B cell (primary cell): ENCODE measurements around the gene LIPN. TPM values are rescaled to one million over a fixed set of nuclear protein-coding genes. Genes with fewer than 3 reads are reported as not detected.

Experiments used
- ATAC-seq: fragments of 200-7000 bp; cut with Tn5 transposase; one replicate; pipeline ENCODE4 v1.10.0; 2021; ENCODE audit warnings: low read depth, mild to moderate bottlenecking, moderate number of reproducible peaks, moderate library complexity
- CTCF ChIA-PET: fragments of 350-600 bp; sonication (Branson Sonifier 250); formaldehyde crosslinking; loops from one replicate; lab custom pipeline; 2021; ENCODE audit warnings: antibody characterized with exemption, inconsistent platforms; lab: Charles Lee
- POLR2A ChIA-PET: fragments of 350-600 bp; sonication (Branson Sonifier 250); formaldehyde crosslinking; loops from one replicate; lab custom pipeline; 2021; ENCODE audit warnings: antibody characterized with exemption; lab: Charles Lee
- DNase-seq: peaks from one replicate; pipeline ENCODE4 v3.0.0; 2013
- H2AFZ ChIP-seq: 2 replicates; pipeline ENCODE4 v1.6.1; 2012; ENCODE audit warnings: mild to moderate bottlenecking, low read depth, low read length; ENCODE audit not compliant: insufficient read depth, poor library complexity, severe bottlenecking
- H3K27ac ChIP-seq, 2 donors: 1 replicate in 1 of 2; 2 replicates in 1 of 2; pipeline ENCODE4 v1.5.1; 2012 to 2013; ENCODE audit warnings: low read length in 2 of 2, mild to moderate bottlenecking in 2 of 2, moderate library complexity in 1 of 2
- H3K27me3 ChIP-seq, 4 experiments: fragments of 200-600 bp in 1 of 4; sonication (generic) in 1 of 4; replicated peaks in 1 of 4; 1 replicate in 2 of 4; 2 replicates in 2 of 4; pipeline versions ENCODE4 v1.6.1 to v1.7.0; 2013 to 2016; ENCODE audit warnings: low read length in 3 of 4, mild to moderate bottlenecking in 2 of 4, mixed read lengths in 1 of 4, moderate library complexity in 1 of 4; ENCODE audit not compliant: insufficient read depth in 4 of 4, control insufficient read depth in 3 of 4; ENCODE audit errors: control extremely low read depth in 1 of 4
- H3K36me3 ChIP-seq, 2 experiments: replicated peaks in 1 of 2; 1 replicate in 1 of 2; 2 replicates in 1 of 2; pipeline versions ENCODE4 v1.6.1 to v1.7.1; 2013; ENCODE audit warnings: low read length in 1 of 2; ENCODE audit not compliant: insufficient read depth in 2 of 2, control insufficient read depth in 1 of 2; ENCODE audit errors: control extremely low read depth in 1 of 2, extremely low read depth in 1 of 2
- H3K4me1 ChIP-seq, 2 donors: fragments of 200-600 bp in 1 of 2; sonication (generic) in 1 of 2; 1 replicate in 1 of 2; 2 replicates in 1 of 2; pipeline versions ENCODE4 v1.5.1 to v1.6.1; 2013 to 2017; ENCODE audit warnings: low read length in 2 of 2; ENCODE audit not compliant: control insufficient read depth in 2 of 2, insufficient read depth in 2 of 2
- H3K4me2 ChIP-seq: replicated peaks from 2 replicates; pipeline ENCODE3; 2012; ENCODE audit warnings: mild to moderate bottlenecking, low read depth, low read length; ENCODE audit not compliant: poor library complexity, severe bottlenecking
- H3K4me3 ChIP-seq, 5 experiments: fragments of 200-600 bp in 1 of 5; sonication (generic) in 1 of 5; 1 replicate in 3 of 5; 2 replicates in 2 of 5; pipeline versions ENCODE4 v1.5.1 to v1.7.0; 2011 to 2016; ENCODE audit warnings: low read length in 4 of 5, mild to moderate bottlenecking in 4 of 5, low read depth in 2 of 5, control low read depth in 1 of 5, moderate library complexity in 1 of 5; ENCODE audit not compliant: insufficient read depth in 1 of 5; ENCODE audit errors: control extremely low read depth in 1 of 5, extremely low read depth in 1 of 5
- H3K79me2 ChIP-seq: fragments of 200-600 bp; sonication (generic); one replicate; pipeline ENCODE4 v1.6.0; 2016; ENCODE audit warnings: low read length; ENCODE audit not compliant: control insufficient read depth, insufficient read depth
- H3K9ac ChIP-seq: fragments of 200-600 bp; sonication (generic); 2 replicates; pipeline ENCODE4 v1.6.1; 2017; ENCODE audit warnings: mild to moderate bottlenecking, low read length, moderate library complexity
- H3K9me3 ChIP-seq, 3 donors: one replicate each; pipeline versions ENCODE4 v1.6.1 to v1.7.1; 2013; ENCODE audit warnings: low read length in 2 of 3; ENCODE audit not compliant: control insufficient read depth in 2 of 3, insufficient read depth in 1 of 3; ENCODE audit errors: control extremely low read depth in 1 of 3
- H4K20me1 ChIP-seq: 2 replicates; pipeline ENCODE4 v1.6.0; 2012; ENCODE audit warnings: mild to moderate bottlenecking, low read length; ENCODE audit not compliant: insufficient read depth, control insufficient read depth, poor library complexity, severe bottlenecking
- H3K27ac Mint-ChIP-seq: one replicate; pipeline ENCODE4 v1.8.0; 2021; ENCODE audit warnings: mixed read lengths
- H3K27me3 Mint-ChIP-seq: one replicate; pipeline ENCODE4 v1.8.0; 2021; ENCODE audit warnings: mixed read lengths
- H3K4me1 Mint-ChIP-seq: one replicate; pipeline ENCODE4 v1.8.0; 2021; ENCODE audit warnings: mixed read lengths
- H3K4me3 Mint-ChIP-seq: one replicate; pipeline ENCODE4 v1.8.0; 2021; ENCODE audit warnings: mixed read lengths
- H3K9me3 Mint-ChIP-seq: one replicate; pipeline ENCODE4 v1.8.0; 2022; ENCODE audit warnings: mixed read lengths; ENCODE audit not compliant: insufficient read depth
- EZH2 ChIP-seq: IDR thresholded peaks from 2 replicates; pipeline ENCODE4 v1.6.1; 2012; ENCODE audit warnings: borderline replicate concordance, low read depth, mild to moderate bottlenecking, moderate library complexity, low read length; ENCODE audit not compliant: insufficient read depth, poor library complexity, severe bottlenecking
- WGBS: methylation state at CpG from one replicate; pipeline ENCODE4 v1.1.5; 2013; ENCODE audit warnings: missing lambda C conversion rate; ENCODE audit not compliant: insufficient coverage; 5-methylcytosine and 5-hydroxymethylcytosine counted together
- intact Hi-C: fragments of 100-400 bp; cut with micrococcal nuclease; formaldehyde crosslinking; loops from one replicate; pipeline ENCODE4 v1.10.0; 2022
- polyA plus RNA-seq: library from polyadenylated mRNA; depleted of rRNA; stranded (reverse); fragments of >200 nt; gene quantifications from 2 replicates; pipeline ENCODE4 v1.2.3, GENCODE V29; 2012
- total RNA-seq, 2 donors: library from RNA; stranded (reverse); fragments of 120-200 nt in 1 of 2; gene quantifications; 1 replicate in 1 of 2; 2 replicates in 1 of 2; pipeline versions ENCODE4 v1.2.3 to v1.2.4, GENCODE V29; 2013 to 2022
- TF ChIP-seq, protein P1 (sequence below): fragments of 200-600 bp; IDR thresholded peaks from one replicate; pipeline ENCODE4 v1.8.0; 2022; ENCODE audit warnings: antibody characterized with exemption, mild to moderate bottlenecking

LIPN gene
- total and polyA plus RNA-seq, 2 donors (not counting 1 experiment from before 2014, with no cell fraction given): 0.12 TPM; not detected in 1

DNA sequence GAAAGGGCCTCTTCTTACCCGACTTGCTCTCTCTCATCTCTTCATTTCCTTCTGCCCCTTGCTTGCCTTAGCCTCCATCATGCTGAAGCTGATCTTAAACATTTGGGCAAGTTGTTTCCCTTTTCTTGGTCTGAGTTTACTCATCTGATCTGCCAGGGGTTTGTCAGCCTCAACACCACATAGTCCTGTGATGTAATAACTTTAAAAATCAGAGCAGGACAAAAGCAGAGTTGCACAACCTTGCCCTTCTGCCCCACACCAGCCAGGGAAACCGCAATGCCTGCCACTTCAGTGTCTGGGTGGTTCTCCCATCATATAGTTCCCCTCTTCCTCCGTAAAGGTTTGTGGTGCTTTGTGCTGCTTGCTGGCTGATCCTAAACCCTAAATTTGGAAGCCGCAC is 32.8 kb downstream of the LIPN start:
- Histone ChIP-seq H3K36me3 (no peaks in the 10 kb centered on the region), H4K20me1 (no peaks in the 10 kb centered on the region), H3K4me2 (no peak overlapping the region), H2AFZ (no peak overlapping the region), H3K27ac (no peak overlapping the region), H3K79me2 (no peaks in the 10 kb centered on the region), H3K4me1 (no peaks in the 10 kb centered on the region), H3K9ac (no peak overlapping the region), H3K4me3 (no peak overlapping the region), H3K9me3 (no peaks in the 10 kb centered on the region), H3K27me3 (no peaks in the 10 kb centered on the region)
- Mint-ChIP-seq H3K9me3 (no peaks in the 10 kb centered on the region), H3K27me3 (peaks cover 5% of the 10 kb centered on the region), H3K4me3 (no peak overlapping the region), H3K27ac (no peak overlapping the region), H3K4me1 (no peaks in the 10 kb centered on the region)
- 89% methylated on average over 3 of the region's 4 CpGs for WGBS
- ATAC-seq (no peak), DNase-seq (no peak)
- POLR2A ChIA-PET: no interaction called here
- intact Hi-C loops: no loop called here
- TF ChIP-seq, protein P1, sequence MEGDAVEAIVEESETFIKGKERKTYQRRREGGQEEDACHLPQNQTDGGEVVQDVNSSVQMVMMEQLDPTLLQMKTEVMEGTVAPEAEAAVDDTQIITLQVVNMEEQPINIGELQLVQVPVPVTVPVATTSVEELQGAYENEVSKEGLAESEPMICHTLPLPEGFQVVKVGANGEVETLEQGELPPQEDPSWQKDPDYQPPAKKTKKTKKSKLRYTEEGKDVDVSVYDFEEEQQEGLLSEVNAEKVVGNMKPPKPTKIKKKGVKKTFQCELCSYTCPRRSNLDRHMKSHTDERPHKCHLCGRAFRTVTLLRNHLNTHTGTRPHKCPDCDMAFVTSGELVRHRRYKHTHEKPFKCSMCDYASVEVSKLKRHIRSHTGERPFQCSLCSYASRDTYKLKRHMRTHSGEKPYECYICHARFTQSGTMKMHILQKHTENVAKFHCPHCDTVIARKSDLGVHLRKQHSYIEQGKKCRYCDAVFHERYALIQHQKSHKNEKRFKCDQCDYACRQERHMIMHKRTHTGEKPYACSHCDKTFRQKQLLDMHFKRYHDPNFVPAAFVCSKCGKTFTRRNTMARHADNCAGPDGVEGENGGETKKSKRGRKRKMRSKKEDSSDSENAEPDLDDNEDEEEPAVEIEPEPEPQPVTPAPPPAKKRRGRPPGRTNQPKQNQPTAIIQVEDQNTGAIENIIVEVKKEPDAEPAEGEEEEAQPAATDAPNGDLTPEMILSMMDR: no peak
- no peak for TF ChIP-seq EZH2
- CTCF ChIA-PET: no interaction called here

GRCh38 chr10:88793712-88794299 is 34.0 kb downstream of the LIPN start:
- Mint-ChIP-seq H3K9me3 (no peaks in the 10 kb centered on the region), H3K27me3 (peaks cover 5% of the 10 kb centered on the region), H3K27ac (no peak overlapping the region), H3K4me3 (no peak overlapping the region), H3K4me1 (no peaks in the 10 kb centered on the region)
- ATAC-seq: no peak
- CTCF ChIA-PET: interaction anchor here (0.7 kb wide), 1 partner anchor 33 kb away, joined by 3 read pairs; no protein-coding TSS in a partner anchor
- Histone ChIP-seq H3K9ac (no peak overlapping the region), H3K9me3 (no peaks in the 10 kb centered on the region), H4K20me1 (no peaks in the 10 kb centered on the region), H3K4me2 (no peak overlapping the region), H3K36me3 (no peaks in the 10 kb centered on the region), H3K27ac (no peak overlapping the region), H2AFZ (no peak overlapping the region), H3K4me1 (no peaks in the 10 kb centered on the region), H3K79me2 (no peaks in the 10 kb centered on the region), H3K27me3 (no peaks in the 10 kb centered on the region), H3K4me3 (no peak overlapping the region)
- no CpG with 5 or more reads among the region's 2 CpGs for WGBS
- DNase-seq: no peak
- intact Hi-C loops: no loop called here
- TF ChIP-seq EZH2: no peak
- TF ChIP-seq, protein P1: no peak
- POLR2A ChIA-PET: no interaction called here
